ENCODE measurements around the gene SPINK5. TPM values are rescaled to one million over a fixed set of nuclear protein-coding genes. Genes with fewer than 3 reads are reported as not detected.
"Not testable (repeated sequence)": the region's sequence is repeated elsewhere in the genome, so short reads cannot be mapped to it uniquely, and the experiment has no call there.

Gene SPINK5, protein sequence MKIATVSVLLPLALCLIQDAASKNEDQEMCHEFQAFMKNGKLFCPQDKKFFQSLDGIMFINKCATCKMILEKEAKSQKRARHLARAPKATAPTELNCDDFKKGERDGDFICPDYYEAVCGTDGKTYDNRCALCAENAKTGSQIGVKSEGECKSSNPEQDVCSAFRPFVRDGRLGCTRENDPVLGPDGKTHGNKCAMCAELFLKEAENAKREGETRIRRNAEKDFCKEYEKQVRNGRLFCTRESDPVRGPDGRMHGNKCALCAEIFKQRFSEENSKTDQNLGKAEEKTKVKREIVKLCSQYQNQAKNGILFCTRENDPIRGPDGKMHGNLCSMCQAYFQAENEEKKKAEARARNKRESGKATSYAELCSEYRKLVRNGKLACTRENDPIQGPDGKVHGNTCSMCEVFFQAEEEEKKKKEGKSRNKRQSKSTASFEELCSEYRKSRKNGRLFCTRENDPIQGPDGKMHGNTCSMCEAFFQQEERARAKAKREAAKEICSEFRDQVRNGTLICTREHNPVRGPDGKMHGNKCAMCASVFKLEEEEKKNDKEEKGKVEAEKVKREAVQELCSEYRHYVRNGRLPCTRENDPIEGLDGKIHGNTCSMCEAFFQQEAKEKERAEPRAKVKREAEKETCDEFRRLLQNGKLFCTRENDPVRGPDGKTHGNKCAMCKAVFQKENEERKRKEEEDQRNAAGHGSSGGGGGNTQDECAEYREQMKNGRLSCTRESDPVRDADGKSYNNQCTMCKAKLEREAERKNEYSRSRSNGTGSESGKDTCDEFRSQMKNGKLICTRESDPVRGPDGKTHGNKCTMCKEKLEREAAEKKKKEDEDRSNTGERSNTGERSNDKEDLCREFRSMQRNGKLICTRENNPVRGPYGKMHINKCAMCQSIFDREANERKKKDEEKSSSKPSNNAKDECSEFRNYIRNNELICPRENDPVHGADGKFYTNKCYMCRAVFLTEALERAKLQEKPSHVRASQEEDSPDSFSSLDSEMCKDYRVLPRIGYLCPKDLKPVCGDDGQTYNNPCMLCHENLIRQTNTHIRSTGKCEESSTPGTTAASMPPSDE
- polyA plus RNA-seq (ENCODE audit: insufficient read length in 10 of 10) = 1 to 10 TPM in 1 of 10 donors, under 1 TPM in 7, not detected in 2; 0.07 to 4.0 (median 0.24) TPM
- long read RNA-seq, donor 1 = 0 reads
- long read RNA-seq, donor 2 = 0 reads
- long read RNA-seq, donor 3 = 0 reads
- long read RNA-seq, donor 4 = 0 reads
- long read RNA-seq, donor 5 = 0 reads
- long read RNA-seq, donor 6 = 0 reads
- long read RNA-seq, donor 7 = 0 reads
- long read RNA-seq, donor 8 = 0 reads
- long read RNA-seq, donor 9 = 0 reads

DNA sequence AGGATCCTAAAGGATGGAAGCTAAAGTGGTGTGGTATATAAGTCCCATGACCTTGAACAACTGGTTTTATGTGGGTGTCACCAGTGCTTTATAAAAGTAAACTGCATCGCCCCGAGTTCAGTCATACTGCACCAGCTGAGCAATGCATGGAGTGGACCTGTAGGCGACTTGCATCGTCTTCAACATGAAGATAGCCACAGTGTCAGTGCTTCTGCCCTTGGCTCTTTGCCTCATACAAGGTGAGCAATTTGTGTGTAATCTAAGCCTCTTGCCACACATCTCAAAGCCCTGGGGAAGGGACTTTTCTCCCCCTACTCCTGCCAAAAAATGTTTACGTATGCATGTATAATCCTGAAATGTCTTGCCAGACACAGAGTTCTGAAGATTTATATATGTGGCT lies at the start of gene SPINK5:
Gene SPINK5, plus strand, starts transcription at position 120 of the 400 bp plus-strand sequence. Its CDS starts 65 bp downstream, at position 185.
- no peak for DNase-seq

DNA sequence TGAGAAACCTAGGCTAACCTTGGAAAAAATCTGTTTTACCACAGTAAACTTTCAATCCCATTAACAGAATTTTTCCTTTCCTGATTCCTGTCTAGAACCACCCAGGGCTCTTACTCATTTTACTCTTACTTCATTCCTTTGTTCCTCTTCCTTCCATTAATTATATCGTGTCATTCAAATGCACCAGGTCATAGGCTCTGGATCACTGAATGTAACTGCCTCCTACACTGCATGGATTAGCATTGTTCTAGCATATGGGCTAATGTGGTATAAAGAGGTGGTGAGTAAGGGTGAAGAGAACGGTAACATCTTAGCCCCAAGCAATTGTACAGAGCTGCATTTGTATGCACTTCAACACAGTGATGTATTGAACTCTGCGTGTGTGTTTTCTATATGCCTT lies 49.5 kb upstream of the SPINK5 start:
- DNase-seq = no peak

DNA sequence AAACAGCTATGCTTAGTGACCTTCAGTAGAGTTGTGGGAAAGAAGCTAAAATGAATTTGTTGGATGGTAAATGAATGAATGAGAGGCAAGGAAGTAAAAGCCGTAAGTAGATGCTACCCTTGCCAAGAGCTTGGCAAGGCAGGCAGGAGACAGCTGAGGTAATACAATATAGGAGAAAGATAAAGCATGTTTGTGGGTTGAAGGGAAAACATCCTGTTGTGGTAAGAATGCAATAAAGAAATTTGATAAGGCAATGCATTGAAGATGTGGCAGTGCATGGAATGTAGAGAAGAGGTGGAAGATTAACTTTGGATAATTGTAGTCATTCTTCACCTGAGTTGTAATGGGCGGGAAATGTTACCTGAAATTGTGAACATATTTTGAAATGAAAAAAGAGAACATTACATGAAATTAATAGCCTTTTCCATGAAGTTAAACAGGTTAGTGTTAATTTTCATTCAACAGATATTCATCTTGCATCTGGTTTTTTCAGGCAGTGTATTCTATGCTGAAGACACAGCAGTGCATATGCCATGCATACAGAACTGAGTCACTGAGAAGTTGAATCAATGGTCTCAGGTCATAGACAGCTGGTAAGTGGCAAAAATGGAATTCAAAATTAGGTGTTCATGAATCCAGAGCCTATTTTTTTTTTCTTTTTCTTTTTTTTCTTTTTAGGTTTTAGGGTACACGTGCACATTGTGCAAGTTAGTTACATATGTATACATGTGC lies 43.4 kb upstream of the SPINK5 start:
- no peak for DNase-seq

DNA sequence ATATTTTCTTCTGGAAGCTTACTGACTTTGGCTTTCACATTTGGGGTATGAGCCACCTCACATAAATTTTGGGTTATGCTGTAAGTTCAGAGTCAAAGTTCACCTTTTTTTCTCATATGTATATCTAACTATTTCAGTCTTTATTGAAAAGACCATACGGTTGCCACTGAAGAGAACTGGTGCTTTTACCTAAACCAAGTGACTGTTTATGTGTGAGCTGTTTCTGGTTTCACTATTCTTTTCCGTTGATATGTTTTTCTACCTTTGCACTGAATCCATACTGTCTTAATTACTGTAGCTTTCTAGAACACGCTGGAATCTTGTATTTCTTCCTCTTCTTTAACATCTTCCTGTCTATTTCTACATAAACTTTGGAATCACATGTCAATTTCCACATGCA lies 36.3 kb upstream of the SPINK5 start:
- DNase-seq = no peak

DNA sequence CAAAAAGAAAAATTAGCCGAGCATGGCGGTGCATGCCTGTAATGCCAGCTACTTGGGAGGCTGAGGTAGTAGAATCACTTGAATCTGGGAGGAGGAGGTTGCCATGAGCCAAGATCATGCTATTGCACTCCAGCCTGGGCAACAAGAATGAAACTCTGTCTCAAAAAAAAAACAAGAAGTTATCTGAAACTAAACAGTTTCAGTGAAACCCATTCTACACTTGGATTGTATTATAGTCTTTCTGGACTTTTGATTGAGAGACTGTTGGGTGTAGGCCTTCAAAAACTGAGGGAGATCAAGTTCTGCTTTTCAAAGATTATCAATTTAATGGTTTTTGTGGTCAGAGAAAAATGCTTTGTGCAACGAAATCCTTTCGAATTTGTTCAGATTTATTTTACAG lies 34.6 kb upstream of the SPINK5 start:
- no peak for DNase-seq

DNA sequence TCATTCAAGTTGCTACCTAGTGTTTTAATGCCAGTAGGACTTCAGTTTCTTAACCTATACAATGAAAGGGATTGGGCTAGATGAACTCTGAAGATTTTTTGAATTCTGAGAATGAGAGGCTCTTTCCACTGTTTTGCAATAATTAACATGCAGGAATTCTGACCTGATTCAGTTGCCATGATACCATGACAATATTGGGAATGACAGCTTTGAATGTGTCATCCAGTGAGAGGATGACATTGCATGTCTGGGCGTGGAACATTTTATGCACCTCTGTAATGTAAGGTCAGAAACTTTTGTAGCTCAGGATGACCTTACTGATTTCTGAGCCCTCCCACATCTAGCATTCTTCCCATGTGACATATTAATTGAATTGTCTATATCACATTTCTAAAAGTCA lies 30.6 kb upstream of the SPINK5 start:
- no peak for DNase-seq

DNA sequence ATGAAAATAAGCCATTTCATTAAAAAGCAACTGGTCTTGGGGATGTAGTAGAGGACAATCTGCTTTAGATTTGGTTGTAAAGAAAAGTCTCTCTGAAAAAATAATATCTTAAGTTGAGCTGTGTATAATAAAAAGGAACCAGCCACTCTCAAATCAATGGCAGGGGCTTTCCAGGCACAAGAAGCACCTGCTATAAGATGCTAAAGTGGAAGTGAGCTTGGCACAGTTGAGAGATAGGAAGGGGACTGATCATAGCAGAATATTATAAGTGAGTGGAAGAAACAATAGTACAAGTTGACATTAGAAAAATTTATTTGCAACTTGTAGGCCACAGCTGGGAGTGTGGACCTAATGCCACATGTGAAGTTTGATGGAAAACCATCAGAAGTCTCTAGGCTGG lies 28.1 kb upstream of the SPINK5 start:
- no peak for DNase-seq

DNA sequence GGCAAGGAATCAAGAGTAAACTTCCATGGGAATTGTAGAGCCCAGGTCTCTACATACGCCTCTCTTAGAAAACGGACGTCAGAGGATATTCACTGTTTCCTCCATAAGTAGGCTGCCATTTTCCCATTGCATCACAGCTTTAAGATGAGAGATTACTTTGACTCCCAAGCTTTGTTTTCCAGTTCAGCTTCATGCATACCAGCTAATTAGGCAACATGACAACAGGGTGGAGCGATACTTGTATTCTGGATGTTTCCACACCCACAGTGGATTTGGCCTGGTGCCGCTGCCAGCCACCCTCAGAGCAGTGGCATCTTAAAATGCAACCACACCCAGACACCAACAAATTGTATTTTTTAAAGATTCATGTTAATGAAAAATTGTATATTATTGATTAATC lies 20.9 kb upstream of the SPINK5 start:
- no peak for DNase-seq

DNA sequence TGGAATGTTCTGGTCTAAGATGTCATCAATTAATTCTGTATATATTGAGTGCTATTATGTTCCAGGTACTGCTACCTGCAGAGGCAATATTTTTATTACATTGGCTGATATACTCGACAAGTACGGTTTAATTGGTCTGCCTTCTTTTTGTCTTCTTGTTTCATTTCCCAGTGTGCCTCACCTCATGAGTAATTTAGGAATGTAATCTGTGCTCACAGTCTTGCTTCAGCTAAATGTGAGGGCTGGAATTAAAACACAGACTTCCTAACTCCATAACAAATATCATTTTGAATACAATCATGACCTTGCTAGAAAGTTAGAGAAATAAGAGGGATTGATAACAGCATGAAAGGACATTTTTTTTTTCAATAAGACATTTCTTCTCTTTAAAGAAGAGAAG lies 20.1 kb upstream of the SPINK5 start:
- DNase-seq = no peak

DNA sequence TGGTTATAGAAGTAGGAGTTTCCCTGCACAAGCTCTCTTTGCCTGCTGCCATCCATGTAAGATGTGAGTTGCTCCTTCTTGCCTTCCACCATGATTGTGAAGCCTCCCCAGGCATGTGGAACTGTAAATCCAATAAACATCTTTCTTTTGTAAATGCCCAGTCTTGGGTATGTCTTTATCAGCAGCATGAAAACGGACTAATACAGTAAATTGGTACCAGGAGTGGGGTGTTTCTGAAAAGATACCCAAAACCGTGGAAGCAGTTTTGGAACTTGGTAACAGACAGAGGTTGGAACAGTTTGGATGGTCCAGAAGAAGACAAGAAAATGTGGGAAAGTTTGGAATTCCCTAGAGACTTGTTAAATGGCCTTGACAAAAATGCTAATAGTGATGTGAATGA lies 8.6 kb upstream of the SPINK5 start:
- DNase-seq = not testable (repeated sequence)

DNA sequence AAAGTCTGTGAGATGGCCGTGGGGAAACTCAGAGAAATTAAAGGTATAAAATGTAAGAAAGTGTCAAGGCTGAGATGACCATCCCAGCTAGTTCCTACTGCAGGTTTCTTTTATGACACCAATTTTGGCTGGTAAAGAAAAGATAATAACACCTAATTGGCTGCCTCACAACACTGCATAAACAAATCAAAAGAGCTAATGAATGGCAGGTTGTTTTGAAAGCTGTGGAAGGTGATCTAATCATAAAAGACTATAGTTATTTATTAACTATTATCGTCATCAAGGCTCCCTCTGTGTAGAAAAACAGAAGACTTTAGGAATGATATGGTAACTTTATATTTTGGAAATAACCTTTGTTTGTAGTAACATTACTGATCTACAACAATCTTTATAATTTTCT lies 3.5 kb upstream of the SPINK5 start:
- DNase-seq = no peak

DNA sequence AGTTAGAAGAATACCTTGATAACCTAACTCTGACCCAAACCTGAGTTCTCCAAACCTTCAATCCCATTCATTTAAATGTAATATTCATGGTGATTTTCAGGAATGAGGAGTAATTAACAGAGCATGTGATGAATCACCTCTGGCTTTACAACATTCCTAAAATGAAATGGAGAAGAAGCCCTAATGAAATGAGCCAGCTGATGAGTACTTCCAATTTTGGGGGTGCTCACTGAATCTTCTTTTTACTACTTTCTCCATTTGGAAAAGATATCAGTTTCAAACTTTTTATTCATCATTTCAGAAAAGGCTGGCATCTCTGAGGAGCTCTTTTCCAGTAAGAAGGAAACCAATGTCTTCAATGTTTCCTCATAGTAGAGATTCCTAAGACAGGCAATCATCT lies 2.9 kb upstream of the SPINK5 start:
- no peak for DNase-seq

DNA sequence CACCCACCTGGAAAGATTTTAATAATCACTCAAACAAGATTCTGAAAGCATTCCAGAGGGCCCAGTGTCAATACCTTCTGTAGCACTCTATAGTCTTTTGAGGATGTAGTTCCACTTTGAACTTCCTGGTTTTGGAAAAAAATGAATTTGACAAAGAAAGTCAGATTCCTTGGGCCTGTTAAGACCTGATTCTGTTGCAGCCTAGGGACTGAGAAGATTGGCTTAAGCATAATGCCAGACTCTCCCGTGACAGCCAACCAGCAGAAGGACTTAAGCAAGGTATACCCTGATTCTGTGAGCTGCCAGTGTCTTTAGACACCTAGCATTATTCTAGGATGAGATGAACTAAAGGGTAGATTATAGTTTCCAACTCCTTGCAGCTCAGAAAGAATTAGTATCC lies 6.8 kb downstream of the SPINK5 start:
- no peak for DNase-seq

DNA sequence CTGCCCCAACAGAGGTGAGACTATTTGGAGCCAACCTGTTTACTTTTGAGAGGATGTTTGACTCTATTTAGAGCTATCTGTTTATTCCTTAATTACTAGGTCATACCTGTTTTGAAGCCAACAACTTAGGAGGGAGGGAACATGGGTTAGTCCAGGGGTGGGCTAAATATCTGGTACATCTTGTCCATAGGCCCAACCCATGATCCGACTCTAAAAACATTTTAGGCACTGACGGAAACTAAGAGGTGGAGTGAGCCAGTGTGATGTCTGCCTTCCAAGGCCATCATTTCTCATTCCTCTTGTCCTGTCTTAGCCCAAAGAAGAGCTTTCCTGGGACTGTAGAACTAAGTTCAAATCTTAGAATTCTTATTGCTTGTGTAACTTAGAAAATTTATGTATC lies 8.4 kb downstream of the SPINK5 start:
- no peak for DNase-seq

DNA sequence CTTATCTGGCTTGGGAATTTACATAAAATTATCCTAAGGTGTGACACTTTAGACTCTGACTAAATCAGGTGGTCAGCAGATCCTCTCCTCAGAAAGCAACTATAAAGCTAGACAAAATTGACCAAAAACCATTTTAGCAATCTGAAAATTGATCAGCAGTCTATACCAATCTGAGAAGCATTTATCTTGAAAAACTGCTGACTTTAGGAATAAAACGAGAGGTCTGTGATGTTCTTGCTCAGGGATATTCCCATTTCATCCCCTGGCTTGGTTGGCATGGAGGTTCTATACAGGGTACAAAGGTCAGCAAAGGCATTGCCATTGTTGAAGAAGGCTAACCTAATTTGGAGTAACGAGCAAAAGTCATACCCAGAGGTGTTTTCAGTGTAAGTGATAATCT lies 11.7 kb downstream of the SPINK5 start:
- no peak for DNase-seq

DNA sequence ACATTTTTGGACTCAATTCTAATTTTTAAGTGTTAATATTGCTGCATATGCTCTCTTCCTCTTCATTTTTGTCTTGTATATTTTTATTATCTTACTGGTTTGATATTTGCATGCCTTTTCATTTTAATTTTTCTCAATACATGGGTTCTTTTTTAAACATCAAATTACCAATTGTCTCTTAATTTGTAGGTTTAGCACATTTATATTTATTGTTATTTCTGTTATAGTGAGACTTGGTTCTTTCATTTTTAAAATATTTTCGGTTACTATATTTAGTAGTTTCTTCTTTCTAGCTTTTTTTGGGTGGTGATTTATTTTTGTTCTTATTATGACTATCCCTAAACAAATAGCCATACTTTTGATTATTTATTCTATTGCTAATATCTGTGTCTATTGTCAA lies 19.4 kb downstream of the SPINK5 start:
- DNase-seq = no peak

DNA sequence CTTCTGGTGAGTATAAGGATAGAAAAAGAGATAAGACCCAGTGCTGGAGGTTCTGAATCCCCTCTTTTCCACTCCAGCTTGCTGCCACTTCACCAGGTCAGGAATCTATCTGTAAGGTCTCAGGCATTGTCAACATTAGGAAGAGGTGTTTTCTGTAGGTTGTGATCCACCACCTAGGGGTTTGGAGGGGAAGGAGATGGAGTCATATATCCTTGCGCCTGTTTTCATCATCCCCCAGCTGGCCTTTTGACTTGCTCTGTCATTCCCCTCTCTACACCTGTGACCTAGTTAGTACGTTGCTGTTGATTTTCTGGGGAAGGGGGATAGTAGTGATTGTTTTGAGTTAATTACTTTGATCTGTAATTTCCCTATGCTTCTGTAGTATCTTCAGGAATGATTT lies 20.5 kb downstream of the SPINK5 start:
- DNase-seq = no peak

DNA sequence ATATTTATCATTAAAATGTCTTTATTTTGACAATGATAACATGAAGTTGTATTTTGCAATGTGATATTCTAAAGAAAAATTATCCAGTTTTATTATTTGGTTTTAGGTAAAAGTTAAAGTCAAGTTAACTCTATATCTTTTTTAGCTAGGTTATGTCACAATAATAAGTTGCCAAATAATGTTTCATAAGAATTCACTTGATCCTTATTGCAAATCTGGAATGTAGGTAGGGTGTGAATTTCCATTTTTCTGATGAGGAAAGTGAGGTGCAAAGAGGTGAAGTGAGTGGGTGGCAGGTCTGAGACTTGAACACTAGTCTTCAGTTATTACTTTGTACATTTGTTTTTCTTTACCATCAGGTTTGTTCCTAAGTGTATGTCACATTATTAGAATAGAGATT lies 21.5 kb downstream of the SPINK5 start:
- no peak for DNase-seq

DNA sequence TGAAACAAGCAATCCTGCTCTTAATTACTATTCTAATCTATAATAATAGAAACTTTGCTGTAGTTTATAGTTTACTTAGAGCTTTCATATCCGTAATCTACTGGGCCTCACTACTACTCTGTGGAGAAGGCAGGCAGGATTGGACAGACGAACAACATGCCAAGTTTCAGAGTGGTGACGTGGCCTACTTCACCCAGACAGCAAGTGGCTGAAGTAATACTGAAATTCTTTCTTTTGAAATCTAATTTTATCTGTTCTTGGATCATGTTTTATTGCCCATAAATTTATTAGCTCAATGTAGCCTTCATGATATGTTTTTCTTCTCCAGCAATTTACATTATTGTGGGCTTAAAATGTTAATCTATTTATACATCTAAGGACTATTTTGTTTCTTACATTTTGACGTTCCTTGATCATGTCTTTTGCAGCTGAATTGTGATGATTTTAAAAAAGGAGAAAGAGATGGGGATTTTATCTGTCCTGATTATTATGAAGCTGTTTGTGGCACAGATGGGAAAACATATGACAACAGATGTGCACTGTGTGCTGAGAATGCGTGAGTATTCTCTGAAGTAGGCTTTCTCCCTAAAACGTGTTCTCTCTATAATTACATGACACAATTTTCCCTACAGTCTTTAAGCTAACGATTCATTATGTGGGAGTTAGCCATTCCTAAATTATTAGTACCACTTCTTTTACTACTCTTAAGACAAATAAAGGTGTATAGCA lies 22.4 kb downstream of the SPINK5 start:
- no peak for DNase-seq

DNA sequence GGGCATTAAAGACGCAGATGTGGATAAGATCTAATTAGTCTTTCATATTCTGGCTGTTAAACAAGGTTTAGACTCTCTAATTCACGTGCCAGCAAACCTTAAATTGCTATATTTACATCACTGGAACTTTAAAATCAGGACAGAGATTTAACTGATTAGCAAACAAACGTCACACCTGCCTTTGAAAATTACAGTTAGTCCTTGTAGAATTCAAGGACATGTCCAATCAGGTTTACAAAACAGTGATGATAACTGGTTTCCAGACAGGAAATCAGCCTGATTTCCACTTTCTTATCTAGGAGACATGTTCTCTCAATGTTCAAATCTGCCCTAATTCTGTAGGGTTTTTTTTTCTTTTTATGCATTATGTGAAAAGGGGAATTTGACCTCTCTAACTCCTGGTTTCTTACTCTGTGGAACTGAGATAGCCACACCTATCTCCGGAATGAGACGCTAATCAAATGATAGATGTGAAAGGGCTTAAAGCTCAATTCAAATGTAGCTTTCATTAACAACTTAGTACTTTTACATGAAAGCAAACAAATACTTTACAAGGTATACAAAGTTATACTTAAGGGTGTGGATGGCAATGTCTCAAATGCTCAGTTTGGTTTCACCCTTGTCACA lies 26.5 kb downstream of the SPINK5 start:
- DNase-seq = no peak
